Keratinocyte (primary cell): ENCODE data around the gene GNAS-AS1. TPM values are rescaled to one million over a fixed set of nuclear protein-coding genes. Genes with fewer than 3 reads are reported as not detected.

Source experiments
- DNase-seq: peaks from one replicate; pipeline ENCODE4 v3.0.0-alpha.2; 2011; ENCODE audit warnings: low read depth, missing footprints, low spot score
- FAIRE-seq: peaks from 2 replicates; lab custom pipeline; 2011; peaks lifted over from hg19 to GRCh38; lab: Jason Lieb, UNC
- H2AFZ ChIP-seq: 2 replicates; pipeline ENCODE4 v1.6.0; 2012; ENCODE audit warnings: low read length, control low read depth, inconsistent platforms; ENCODE audit not compliant: control insufficient read depth
- H3K27ac ChIP-seq: 2 replicates; pipeline ENCODE4 v1.5.1; 2011; ENCODE audit warnings: low read length; ENCODE audit not compliant: control insufficient read depth, insufficient read depth
- H3K27me3 ChIP-seq: 3 replicates; pipeline ENCODE4 v1.6.0; 2011; ENCODE audit warnings: low read length; ENCODE audit not compliant: control insufficient read depth, insufficient read depth; ENCODE audit errors: extremely low read depth
- H3K36me3 ChIP-seq, 2 experiments: 2 replicates in 1 of 2; 3 replicates in 1 of 2; pipeline ENCODE4 v1.5.1; 2011; ENCODE audit warnings: low read length in 2 of 2, mild to moderate bottlenecking in 1 of 2; ENCODE audit not compliant: control insufficient read depth in 2 of 2, insufficient read depth in 2 of 2; ENCODE audit errors: extremely low read depth in 1 of 2
- H3K4me1 ChIP-seq: 3 replicates; pipeline ENCODE4 v1.5.1; 2011; ENCODE audit warnings: low read length; ENCODE audit not compliant: control insufficient read depth, insufficient read depth; ENCODE audit errors: extremely low read depth
- H3K4me2 ChIP-seq: 3 replicates; pipeline ENCODE4 v1.6.0; 2011; ENCODE audit warnings: low read depth, low read length; ENCODE audit not compliant: control insufficient read depth, insufficient read depth; ENCODE audit errors: extremely low read depth
- H3K4me3 ChIP-seq, 3 experiments: fragments of 200-600 bp in 1 of 3; sonication (generic) in 1 of 3; 2 replicates in 2 of 3; 3 replicates in 1 of 3; pipeline ENCODE4 v1.5.1; 2011 to 2016; ENCODE audit warnings: low read length in 3 of 3, mild to moderate bottlenecking in 3 of 3, control low read depth in 2 of 3, inconsistent platforms in 1 of 3, low read depth in 1 of 3, mixed read lengths in 1 of 3, mixed run types in 1 of 3, moderate library complexity in 1 of 3; ENCODE audit not compliant: control insufficient read depth in 2 of 3, insufficient read depth in 2 of 3; ENCODE audit errors: extremely low read depth in 1 of 3
- H3K79me2 ChIP-seq: 2 replicates; pipeline ENCODE4 v1.6.0; 2012; ENCODE audit warnings: low read length; ENCODE audit not compliant: control insufficient read depth, insufficient read depth
- H3K9ac ChIP-seq: 3 replicates; pipeline ENCODE4 v1.6.0; 2011; ENCODE audit warnings: low read length; ENCODE audit not compliant: control insufficient read depth, insufficient read depth; ENCODE audit errors: extremely low read depth
- H3K9me1 ChIP-seq: 3 replicates; pipeline ENCODE4 v1.6.0; 2011; ENCODE audit warnings: low read length; ENCODE audit not compliant: control insufficient read depth, insufficient read depth; ENCODE audit errors: extremely low read depth
- H3K9me3 ChIP-seq: 2 replicates; pipeline ENCODE4 v1.5.1; 2012; ENCODE audit warnings: low read depth, low read length; ENCODE audit not compliant: control insufficient read depth
- H4K20me1 ChIP-seq: 3 replicates; pipeline ENCODE4 v1.6.0; 2011; ENCODE audit warnings: low read length; ENCODE audit not compliant: control insufficient read depth, insufficient read depth; ENCODE audit errors: extremely low read depth
- CTCF ChIP-seq, 3 experiments: IDR thresholded peaks in 1 of 3; conservative IDR thresholded peaks in 1 of 3; optimal IDR thresholded peaks in 1 of 3; 2 replicates in 2 of 3; 3 replicates in 1 of 3; pipeline versions ENCODE3 to v1.5.1; 2011; ENCODE audit warnings: low read length in 3 of 3, mild to moderate bottlenecking in 3 of 3, moderate library complexity in 2 of 3, control low read depth in 1 of 3, inconsistent platforms in 1 of 3; ENCODE audit not compliant: insufficient read depth in 2 of 3; ENCODE audit errors: extremely low read depth in 1 of 3
- EZH2 ChIP-seq: IDR thresholded peaks from one replicate; pipeline ENCODE4 v1.6.1; 2012; ENCODE audit warnings: inconsistent platforms, mild to moderate bottlenecking, low read length, moderate library complexity
- dilution Hi-C: fragments of 300-500 bp; cut with MboI; formaldehyde crosslinking; loops from one replicate; pipeline ENCODE4 v1.7.0; 2020; ENCODE audit warnings: low sequenced_read_pairs; ENCODE audit not compliant: extremely low pct_ligation_motif_present
- polyA plus RNA-seq, 5 experiments: library from polyadenylated mRNA; depleted of rRNA in 3 of 5; stranded (reverse) in 3 of 5; stranded (forward) in 1 of 5; unstranded in 1 of 5; fragments of >200 nt; gene quantifications; 1 replicate in 1 of 5; 2 replicates in 3 of 5; 3 replicates in 1 of 5; pipeline versions ENCODE4 v1.2.1 to v1.2.3, GENCODE V29; 2011 to 2012; ENCODE audit warnings: missing spikeins in 2 of 5, low read depth in 1 of 5, low replicate concordance in 1 of 5

GNAS-AS1 gene
- polyA plus RNA-seq, 1 donor (not counting 4 experiments of a cell fraction or from before 2014, with no cell fraction given), result 0.31 TPM

- Histone ChIP-seq H4K20me1 (peaks cover 12% of the 10 kb centered on the region), H3K9ac (no peak overlapping the region), H3K79me2 (peaks cover 89% of the 10 kb centered on the region), H3K4me1 (peaks cover 11% of the 10 kb centered on the region), H3K9me1 (no peaks in the 10 kb centered on the region), H3K36me3 (peaks cover 21 to 41% of the 10 kb centered on the region in 2 experiments), H3K9me3 (no peaks in the 10 kb centered on the region), H2AFZ (no peak overlapping the region), H3K4me3 (no peak overlapping the region), H3K27ac (no peak overlapping the region), H3K27me3 (no peaks in the 10 kb centered on the region), H3K4me2 (no peak overlapping the region)
- no peak for TF ChIP-seq CTCF (optimal IDR thresholded peaks at IDR 0.05 in 1 of 3, IDR thresholded peaks at IDR 0.05 in 1 of 3, conservative IDR thresholded peaks at IDR 0.05 in 1 of 3; ENCODE audit: extremely low read depth in 1 of 3, insufficient read depth in 2 of 3, low read length in 3 of 3)
- TF ChIP-seq EZH2, result no peak
- dilution Hi-C loops, result no loop called here
- DNase-seq (no peak), FAIRE-seq (no peak)
Observed at GRCh38 chr20:58899512-58899911, 48.8 kb upstream of the GNAS-AS1 start.

GRCh38 chr20:58898629-58899408 is 48.1 kb upstream of the GNAS-AS1 start:
- Histone ChIP-seq H3K27ac (no peak overlapping the region), H3K9ac (no peak overlapping the region), H3K4me3 (no peak overlapping the region), H3K79me2 (peaks cover 95% of the 10 kb centered on the region), H3K4me2 (no peak overlapping the region), H3K9me1 (no peaks in the 10 kb centered on the region), H3K4me1 (peaks cover 18% of the 10 kb centered on the region), H2AFZ (no peak overlapping the region), H4K20me1 (peaks cover 16% of the 10 kb centered on the region), H3K36me3 (peaks cover 19 to 36% of the 10 kb centered on the region in 2 experiments), H3K9me3 (no peaks in the 10 kb centered on the region), H3K27me3 (no peaks in the 10 kb centered on the region)
- no peak for TF ChIP-seq CTCF (optimal IDR thresholded peaks at IDR 0.05 in 1 of 3, IDR thresholded peaks at IDR 0.05 in 1 of 3, conservative IDR thresholded peaks at IDR 0.05 in 1 of 3; ENCODE audit: extremely low read depth in 1 of 3, insufficient read depth in 2 of 3, low read length in 3 of 3)
- no peak for TF ChIP-seq EZH2
- dilution Hi-C loops, result no loop called here
- FAIRE-seq (no peak), DNase-seq (no peak)
